HepG2 (cell line): ENCODE measurements around the gene TTC16.

ENCODE experiments used
- CTCF ChIP-seq: sonication (generic); formaldehyde crosslinking; IDR thresholded peaks from 2 replicates; pipeline ENCODE4 v1.5.0; 2020; ENCODE audit warnings: mild to moderate bottlenecking, missing genetic modification reagents, moderate library complexity
- EZH2 ChIP-seq: conservative IDR thresholded peaks from 2 replicates; pipeline ENCODE4 v1.6.1; 2012; ENCODE audit warnings: mild to moderate bottlenecking, low read depth, low read length, moderate library complexity
- RXRA ChIP-seq: sonication (generic); formaldehyde crosslinking; IDR thresholded peaks from 2 replicates; pipeline ENCODE4 v1.5.1; 2020; ENCODE audit warnings: missing genetic modification reagents

- TF ChIP-seq CTCF: peak; percentile 47
- TF ChIP-seq RXRA (CRISPR knock-in tag): no peak
- TF ChIP-seq EZH2: no peak
Observed at GRCh38 chr9:127707766-127708165, 8.1 kb upstream of the TTC16 start.
